GM19467 (cell line): ENCODE measurements around the gene TEX13D.
A peak's percentile ranks its signal among the peaks of the same experiment; 100 is the strongest.
"Not testable (repeated sequence)": the region's sequence is repeated elsewhere in the genome, so short reads cannot be mapped to it uniquely, and the experiment has no call there.

Experiments
- ATAC-seq: cut with Tn5 transposase; IDR thresholded peaks from one replicate; pipeline ENCODE4 v1.9.1; 2021; ENCODE audit warnings: mild to moderate bottlenecking, moderate library complexity; ENCODE audit not compliant: unreplicated experiment

TEX13D gene

DNA sequence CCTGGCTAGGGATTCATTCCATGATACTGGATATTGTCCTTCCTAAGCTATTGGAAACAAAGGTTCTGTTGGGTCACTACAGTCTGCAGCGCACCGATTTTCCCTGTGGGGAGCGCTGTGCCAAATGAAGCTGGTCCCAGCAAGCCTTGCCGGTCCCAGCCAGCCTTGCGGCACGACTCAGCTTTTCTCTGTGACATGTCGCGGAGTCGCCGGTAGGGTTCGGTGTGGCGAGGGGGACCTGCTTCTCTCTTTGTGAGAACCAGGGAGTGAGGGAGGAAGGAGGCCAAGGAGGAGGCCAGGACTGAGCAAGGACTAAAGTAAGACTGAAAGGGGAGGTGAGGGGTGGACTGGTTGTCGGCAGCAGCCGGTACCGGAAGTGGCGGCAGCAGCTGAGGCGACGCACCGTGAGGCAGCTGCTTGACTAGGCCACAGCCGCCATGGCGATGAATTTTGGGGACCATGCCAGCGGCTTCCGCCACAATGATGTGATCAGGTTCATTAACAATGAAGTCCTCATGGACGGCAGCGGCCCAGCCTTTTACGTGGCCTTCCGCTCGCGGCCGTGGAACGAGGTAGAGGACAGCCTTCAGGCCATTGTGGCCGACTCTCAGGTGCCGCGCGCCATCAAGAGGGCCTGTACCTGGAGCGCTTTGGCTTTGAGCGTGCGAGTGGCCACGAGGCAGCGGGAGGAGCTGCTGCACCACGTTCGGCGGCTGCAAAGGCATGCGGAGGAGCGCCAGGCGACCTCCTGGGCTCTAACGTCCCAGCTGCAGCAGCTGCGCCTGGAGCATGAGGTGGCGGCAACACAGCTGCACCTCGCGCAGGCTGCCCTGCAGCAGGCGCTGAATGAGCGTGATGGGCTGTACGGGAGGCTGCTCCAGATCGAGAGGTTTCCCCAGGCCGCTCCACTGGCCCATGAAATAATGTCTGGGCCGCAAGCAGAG, at the start of gene TEX13D:
TEX13D (plus strand) TSS at position 180 of the 944 bp plus-strand sequence; CDS start at position 438, 258 bp downstream.
- ATAC-seq = no peak

DNA sequence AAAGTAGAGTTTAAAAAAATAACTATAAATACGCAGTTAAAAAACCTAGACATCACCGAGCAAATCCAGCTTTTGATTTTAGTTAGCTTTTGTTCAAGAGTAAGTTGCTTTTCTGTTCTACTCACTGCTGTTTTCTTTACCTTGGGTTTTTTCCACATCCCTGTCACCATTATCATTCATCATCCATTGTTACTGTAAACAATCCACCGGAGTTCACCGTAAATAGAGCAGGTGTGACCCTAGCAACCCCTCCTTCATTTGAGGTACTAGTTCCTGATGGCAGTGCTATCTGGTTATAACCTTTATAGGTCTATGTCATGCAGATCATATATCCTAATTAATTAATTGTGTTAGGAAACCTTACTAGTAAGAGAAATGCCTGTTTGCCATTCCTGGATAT, 43.0 kb upstream of the TEX13D start:
- ATAC-seq = no peak

DNA sequence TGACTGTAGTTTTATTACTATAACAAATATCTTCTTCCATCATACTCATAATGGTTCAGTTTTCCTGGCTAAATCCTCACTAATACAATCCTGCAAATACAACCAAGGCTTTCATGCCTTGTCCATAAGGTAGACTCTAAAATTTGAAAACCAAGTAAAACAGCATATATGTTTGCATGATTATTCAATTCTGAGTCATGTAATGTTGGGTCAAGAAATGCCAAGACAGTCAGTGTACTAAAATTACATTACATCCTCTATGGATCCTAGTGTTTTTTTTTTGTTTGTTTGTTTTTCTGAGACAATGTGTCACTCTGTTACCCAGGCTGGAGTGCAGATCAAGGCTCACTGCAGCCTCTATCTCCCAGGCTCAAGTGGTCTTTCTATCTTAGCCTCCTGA, 38.6 kb upstream of the TEX13D start:
- no peak for ATAC-seq

DNA sequence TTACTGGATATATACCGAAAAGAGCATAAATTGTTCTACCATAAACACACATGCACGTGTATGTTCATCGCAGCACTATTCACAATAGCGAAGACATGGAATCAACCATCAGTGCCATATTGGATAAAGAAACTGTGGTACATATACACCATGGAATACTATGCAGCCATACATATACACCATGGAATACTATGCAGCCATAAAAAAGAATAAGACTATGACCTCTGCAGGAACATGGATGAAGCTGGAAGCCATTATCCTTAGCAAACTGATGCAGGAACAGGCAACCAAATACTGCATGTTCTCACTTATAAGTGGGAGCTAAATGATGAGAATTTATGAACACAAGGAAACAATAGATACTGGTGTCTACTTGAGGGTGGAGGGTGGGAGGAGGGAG, 33.1 kb upstream of the TEX13D start:
- not testable (repeated sequence) for ATAC-seq

DNA sequence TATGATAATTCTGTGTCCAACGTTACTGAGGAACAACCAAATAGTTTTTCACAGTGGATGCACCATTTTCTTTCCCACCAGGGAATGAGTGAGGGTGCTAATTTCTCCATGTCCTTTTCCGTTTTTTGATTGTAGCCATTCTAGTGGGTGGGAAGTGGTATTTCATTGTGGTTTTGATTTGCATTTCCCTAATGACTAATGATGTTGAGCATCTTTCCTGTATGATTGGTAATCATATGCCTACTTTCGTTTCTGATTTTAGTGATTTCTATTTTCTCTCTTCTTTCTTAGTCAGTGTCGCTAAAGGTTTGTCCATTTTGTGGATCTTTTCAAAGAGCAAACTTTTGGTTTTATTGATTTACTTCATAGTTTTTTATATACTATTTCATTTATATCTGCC, 32.1 kb upstream of the TEX13D start:
- ATAC-seq = no peak

DNA sequence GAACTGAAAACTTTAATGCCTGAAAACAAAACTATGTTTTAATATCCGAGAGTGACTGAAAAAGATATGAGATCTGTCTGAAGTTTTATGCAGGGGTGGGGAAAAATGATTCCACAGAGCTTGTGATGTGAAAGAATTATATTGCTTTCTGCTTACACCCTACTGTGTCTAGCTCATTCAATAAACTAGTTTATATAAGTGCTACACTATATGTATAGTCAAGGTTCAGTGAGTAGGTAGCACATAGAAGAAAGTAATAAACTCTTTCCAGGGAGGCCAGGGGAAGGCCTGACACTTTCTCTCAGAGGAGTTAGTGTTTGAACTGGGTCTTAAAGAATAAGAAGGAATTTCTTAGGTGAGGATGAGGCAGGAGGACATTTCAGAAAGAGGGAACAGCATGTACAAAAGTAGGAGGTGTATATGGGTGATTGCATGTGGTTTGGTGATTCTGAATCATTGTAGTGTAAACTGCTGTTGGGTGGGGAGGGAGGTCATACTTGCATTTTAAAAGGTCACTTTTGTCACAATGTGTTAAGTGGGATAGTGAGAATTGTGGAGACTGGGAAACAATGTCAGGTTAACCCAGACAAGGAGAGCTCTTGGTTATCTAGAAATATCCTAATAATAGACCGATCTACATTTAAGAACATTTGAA, 25.1 kb upstream of the TEX13D start:
- no peak for ATAC-seq

DNA sequence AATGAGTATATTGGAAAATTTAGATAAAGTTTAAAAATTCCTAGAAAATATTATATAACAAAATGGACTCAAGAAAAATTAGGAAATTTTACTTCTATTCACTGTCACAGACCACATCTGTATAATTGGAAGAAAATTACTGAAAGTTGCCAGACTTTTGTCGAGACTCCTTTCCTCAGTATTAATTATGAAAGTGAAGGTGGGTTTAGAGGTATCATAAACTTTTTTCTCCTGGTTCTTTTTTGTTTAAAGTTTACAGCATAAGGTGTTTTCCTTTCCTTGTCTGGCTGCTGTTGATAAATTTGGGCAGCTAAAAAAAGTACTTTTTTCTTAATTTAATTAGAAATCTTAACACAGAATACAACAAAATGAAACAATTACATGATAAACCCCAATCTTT, 6.7 kb upstream of the TEX13D start:
- no peak for ATAC-seq

DNA sequence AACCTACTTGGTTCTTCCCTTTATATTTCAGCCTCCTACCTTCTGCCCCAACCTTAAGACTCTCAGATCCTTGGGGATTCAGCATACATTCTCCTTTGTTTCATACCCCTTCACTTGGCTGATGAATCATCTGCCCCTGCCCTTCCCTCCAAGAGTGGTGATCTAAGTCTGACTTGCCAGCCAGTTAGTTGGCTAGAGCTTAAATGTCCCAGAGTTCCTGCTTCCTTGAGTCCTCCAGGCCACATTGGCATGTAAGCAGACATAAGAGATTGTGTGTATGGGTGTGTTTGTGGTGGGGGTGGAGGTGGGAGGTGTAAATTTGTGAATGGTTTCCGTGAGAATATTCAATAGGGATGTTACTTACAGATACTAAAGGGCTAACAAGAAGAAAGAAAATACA, 3.7 kb upstream of the TEX13D start:
- ATAC-seq = no peak

DNA sequence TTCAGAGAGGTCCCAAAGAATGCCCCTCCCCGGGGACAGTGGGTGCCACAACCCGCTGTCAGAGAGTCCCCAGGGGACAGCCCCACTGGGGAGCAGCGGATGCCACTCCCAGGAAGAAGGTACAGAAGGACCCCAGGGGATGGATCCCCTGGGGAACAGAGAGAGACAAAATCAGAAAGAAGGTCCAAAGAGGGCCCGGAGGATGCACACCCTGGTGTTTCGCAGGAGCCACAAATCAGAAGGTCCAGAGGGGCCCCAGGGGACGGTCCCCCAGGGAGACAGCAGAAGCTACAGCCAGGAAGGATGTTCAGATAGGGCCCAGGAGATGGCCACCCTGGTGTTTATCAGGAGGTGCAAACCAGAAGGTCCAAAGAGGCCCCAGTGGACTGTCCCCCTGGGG, 1.4 kb downstream of the TEX13D start:
- peak; percentile 42 for ATAC-seq

DNA sequence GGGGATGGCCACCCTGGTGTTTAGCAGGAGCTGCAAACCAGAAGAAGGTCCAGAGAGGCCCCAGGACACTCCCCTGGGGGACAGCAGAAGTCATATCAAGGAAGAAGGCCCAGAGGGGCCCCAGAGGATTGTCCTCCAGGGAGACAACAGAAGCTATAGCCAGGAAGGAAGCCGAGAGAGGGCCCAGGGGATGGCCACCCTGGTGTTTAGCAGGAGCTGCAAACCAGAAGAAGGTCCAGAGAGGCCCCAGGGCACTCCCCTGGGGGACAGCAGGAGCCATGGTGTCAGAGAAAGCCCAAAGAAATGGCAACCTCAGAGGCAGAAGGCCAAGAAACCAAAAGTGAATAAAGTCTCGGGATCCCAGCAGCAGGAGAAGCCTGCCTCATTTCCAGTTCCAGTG, 2.1 kb downstream of the TEX13D start:
- ATAC-seq = peak; percentile 9

DNA sequence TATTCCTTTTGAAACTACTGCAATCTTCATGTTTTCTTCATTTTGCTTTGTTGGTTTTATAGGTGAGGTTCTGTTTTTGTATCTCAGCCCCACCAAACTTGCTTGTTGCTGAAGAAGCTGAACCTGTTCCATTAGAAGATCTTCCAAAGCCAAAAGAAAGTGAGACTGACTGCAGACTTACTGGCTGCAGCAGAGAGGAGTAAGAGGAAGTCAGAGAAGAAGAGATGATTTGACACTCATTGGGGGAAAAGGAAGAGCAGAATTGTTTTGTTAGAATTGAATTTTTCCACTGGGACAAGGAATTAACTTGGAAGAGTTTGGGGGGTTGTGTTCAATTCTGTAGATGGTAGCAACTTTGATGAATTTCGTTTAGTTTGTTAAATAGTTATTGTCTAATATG, 3.1 kb downstream of the TEX13D start:
- no peak for ATAC-seq

DNA sequence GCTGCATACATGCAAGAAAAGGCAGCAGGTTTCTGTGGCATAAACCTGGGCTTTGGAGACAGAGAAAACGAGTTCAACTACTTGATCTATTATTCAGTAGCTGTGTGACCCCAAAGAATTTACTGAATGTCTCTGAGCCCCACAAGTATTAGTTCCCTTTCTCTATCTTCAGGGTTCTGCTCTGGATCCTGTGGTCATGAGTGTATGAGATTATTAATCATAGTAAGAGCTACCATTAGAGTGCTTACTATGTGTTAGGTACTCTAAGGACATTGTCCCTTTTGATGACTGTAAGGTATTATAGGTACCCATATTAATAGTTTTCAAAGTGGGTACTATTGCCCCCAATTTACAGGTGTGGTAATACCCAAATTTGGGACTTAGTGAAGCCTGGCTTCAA, 5.5 kb downstream of the TEX13D start:
- ATAC-seq = no peak

DNA sequence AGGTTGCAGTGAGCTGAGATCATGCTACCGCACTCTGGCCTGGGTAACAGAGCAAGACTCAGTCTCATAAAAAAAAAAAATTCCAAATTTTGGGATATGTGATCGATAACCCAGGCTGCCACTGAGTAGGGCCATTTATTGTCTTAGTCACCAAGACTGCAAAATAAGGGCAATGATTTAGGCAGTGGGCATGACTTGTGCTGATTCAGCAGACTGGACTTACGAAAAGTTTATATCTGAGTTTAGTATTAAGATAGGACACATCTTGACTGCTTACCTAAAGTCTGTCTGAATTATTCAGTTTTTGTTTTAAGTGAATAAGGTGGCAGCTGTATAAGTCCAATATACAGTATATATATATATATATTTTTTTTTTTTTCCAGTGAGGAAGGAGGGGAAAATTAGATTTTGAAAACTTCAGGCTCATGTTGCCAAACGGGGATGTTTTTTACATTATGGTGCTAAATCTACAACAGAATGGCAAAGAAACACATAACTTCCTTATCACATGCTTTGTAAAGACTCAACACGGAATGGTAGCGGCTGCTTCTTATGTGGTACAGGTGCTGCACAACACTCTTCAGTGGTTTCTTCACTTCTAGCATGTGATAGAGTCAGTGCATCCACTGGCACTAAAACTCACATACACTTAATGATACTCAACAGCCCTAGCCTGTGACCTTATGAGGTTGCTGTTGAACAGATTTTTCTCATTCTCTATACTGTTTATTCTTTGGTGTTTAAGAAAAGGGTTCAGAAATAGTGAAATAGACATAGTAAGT, 6.5 kb downstream of the TEX13D start:
- ATAC-seq = no peak

DNA sequence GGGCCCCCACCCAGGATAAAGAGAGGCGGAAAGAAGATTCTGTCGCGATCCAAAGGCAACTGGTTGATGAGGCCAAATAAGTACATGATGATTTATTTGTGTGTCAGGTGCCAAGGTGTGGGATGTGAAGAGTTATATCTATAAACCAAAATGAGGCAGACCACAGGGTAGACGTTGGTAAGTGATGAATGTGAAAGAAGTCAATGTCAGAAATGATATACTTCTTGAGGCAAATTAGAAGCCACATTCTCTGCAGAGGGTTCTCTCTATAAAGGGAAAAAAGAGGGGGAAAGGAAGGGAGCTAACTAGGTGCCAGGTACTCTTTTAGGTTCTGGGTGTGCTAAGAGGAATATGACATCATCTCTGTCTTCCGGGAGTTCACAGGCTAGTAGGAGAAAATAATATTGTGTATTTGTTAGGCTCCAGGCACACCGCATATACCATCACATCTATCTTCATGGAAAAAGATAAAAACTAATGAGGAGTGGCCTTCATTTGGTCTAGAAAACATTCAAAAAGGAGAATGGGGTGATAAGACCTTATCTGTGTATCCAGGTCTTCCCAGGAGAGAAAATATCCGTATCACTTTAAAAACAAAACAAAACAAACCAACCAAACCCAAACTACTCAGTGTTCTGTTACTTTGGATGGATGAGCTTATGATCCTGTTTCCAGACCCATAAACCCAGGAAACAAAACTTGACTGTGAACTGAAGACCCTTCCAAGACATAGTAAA, 9.1 kb downstream of the TEX13D start:
- no peak for ATAC-seq

DNA sequence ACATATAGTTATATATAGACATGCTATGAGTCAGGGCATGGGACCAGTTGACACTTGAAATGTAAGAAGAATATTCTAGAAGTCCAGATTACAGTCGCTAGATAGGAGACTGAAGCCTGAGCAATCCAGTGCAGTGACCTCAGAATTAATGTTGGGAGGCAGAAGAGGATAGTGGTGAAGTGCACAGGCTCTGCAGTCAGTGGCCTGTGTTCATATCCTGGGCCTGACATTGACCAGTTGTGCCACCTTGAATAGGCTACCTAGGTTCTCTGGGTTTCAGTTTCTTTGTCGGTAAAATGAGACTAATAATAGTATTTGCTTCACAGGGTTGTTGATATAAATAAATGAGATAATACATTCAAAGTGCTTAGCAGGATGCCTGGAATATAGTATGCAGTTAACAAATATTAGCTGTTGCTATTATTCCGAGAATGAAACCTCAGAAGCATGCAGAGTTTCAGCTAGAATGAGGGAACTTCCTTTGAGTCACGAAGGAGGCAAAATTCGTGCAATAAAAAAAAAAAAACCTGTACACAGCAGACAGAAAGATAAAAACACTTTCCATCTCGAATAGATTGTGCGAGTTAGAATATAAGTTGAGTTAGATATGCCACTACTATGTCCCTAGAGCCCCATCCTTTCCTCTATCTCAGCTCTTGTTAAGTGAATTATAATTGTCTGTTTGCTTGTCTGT, 9.9 kb downstream of the TEX13D start:
- no peak for ATAC-seq

DNA sequence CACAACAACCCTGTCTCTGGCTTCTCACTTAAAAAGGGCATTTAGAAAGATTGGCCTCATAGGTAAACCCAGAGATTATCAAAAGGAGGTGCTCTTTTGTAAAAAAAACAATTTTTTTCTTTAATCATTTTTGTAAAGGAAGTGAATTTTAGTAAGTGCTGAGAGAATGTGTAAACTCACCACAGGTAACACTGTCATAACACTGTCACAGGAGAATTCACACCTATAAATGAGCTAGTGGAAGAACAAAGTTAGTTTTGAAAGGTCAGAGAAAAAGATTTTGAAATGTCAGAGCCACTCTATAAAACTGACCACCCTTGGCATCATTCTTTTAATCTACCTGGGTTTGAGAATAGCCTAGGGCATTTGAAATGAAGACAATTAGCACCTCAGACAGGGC, 10.6 kb downstream of the TEX13D start:
- ATAC-seq = no peak

DNA sequence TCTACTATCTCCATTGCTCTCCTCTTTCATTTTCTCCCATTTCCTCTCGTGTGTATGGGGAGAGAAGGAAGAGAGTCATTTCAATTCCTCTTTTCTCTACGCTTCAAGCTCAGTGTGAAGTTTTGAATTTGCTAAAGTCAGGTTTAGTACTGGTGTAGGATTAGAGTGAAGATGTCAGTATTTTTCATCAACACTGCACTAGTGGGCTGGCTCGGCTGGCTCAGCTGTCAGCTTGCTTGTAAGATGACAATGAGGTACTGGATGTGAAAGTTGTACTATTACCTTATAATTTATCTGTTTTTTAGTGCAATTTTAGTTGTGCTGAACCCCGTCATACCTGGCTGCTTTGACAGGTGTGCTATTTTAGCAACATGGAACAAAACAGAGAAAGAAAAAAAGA, 11.8 kb downstream of the TEX13D start:
- ATAC-seq = no peak

DNA sequence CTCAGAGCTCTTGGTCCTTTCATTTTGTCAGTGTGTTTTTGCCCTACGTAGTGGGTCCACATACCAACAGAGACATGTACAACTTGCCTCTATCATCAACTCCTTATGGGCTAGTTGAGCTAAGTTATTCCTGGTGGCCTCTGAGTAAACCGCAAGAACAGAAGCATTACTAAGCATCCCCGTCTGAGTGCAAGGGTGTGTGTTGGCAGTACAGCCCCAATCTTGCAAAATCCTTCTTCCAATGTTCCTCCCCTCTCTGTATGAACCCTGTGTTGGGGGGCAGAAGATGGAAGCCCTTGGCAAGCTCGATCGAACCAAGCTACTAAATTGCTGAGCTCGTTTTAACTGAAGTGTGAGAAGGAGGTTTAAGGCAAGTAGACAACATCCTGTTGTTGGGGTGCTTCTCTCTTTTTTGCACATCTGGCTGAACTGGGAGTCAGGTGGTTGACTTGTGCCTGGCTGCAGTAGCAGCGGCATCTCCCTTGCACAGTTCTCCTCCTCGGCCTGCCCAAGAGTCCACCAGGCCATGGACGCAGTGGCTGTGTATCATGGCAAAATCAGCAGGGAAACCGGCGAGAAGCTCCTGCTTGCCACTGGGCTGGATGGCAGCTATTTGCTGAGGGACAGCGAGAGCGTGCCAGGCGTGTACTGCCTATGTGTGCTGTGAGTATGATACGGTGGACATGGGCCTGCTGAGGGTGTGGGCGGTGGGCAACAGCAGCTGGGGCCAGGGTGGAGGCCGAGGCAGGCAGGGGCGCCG, 13.8 kb downstream of the TEX13D start, which contains the start of gene SH2D1A:
SH2D1A (plus strand) TSS at position 447 of the 760 bp plus-strand sequence; CDS start at position 527, 80 bp downstream.
- ATAC-seq = no peak

DNA sequence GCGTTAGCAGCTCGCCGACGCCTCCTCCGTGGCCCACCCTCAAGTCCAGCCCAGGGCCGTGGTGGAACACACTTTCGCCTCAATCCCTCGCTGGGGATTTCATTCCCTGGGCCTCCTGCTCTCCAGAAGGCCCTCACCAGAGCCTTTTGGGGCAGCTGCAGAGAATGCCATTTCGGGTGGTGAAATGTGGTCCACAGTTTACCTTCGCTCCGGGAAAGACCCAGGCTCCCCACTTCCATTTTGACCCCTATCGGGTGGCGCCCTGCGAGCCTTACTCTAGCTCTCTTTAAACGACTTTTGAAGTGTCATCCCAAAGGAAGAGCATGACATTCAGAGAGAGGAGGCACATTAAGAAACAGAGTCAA, 14.4 kb downstream of the TEX13D start:
- ATAC-seq = no peak
